ENCODE measurements around the gene MYPOP.

MYPOP gene

DNA sequence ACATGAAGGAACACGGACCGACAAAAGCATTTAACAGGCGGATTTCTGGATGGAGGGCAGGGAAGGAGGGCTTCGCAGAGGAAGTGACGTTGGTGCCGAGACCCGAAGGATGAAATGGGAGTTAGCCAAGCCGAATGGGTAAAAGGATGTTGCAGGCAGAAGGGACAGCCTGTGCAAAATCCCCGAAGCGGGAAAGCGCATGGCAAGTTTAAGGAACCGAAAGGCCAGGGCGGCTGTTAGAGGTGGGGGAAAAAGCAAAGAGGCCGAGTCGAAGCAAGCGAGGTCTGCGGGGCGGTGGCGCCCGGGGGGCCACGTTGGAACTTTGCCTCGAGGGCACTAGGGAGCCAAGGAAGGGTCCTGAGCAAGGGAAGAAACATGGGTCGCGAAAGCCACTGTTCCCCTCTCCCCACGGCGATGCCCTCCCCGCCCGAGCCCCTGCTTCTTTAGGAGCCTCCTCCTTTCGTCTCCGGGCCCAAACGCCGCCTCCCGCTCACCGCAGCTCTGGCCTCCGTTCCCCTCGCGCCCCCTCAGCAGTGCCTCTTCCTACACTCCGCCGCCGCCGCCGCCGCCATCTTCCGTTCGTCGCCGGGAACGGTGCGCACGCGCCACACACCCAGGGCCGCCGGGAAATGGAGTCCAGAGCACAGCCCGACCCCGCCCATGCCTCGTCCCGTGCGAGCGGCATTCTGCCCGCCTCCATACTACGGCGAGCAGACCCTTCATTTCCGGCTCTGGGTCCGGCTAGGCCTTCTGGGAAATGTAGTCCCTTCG, 39.7 kb downstream of the MYPOP start, which contains the start of gene SYMPK:
Gene SYMPK, minus strand, starts transcription at position 584 of the 771 bp plus-strand sequence. CDS start 8,652 bp downstream, outside the sequence.
- DNase-seq: peak; percentile 98

DNA sequence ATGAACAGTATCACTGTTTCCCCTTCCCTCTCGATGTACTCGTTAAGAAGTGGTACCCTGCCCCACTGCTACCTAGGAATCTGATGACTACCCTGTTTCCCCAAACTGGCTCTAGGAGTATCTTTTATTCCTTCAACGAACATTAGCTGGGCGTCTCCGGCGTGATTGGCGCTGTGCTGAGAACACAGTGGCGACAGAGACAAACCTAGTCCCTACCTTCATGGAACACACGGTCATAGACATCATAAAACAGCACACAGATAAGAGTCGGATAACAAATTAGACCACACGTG, 40.2 kb downstream of the MYPOP start:
- DNase-seq: no peak

DNA sequence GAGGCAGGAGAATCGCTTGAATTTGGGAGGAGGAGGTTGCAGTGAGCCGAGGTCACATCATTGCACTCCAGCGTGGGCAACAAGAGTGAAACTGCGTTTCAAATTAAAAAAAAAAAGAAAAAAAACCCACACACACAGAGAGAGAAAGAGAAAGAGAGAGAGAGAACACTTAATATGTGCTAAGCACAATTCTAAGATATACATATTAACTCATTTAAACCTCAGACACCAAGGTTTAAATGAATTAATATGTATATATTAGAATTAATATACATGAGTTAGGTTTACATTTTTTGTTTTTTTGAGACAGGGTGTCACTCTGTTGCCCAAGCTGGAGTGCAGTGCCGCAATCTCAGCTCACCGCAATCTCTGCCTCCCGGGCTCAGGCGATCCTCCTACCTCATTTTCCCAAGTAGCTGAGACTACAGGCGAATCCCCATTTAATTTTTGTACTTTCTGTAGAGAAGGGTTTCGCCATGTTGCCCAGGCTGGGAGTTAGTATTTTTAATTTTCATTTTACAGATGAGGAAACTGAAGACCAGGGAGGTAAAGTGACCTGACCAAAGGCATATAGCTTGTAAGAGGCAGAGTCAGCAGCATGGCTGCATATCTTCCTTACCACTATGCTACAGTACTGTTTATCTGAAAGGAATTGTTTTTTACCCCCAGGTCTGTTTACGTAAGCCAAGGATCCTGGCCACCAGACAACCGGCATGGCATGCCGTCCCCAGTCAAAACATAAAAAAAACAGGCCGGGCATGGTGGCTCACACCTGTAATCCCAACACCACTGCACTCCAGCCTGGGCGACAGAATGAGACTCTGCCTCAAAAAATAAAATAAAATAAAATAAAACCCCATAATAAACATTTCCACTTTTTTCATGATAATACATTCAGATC, 41.8 kb downstream of the MYPOP start:
- no peak for DNase-seq

DNA sequence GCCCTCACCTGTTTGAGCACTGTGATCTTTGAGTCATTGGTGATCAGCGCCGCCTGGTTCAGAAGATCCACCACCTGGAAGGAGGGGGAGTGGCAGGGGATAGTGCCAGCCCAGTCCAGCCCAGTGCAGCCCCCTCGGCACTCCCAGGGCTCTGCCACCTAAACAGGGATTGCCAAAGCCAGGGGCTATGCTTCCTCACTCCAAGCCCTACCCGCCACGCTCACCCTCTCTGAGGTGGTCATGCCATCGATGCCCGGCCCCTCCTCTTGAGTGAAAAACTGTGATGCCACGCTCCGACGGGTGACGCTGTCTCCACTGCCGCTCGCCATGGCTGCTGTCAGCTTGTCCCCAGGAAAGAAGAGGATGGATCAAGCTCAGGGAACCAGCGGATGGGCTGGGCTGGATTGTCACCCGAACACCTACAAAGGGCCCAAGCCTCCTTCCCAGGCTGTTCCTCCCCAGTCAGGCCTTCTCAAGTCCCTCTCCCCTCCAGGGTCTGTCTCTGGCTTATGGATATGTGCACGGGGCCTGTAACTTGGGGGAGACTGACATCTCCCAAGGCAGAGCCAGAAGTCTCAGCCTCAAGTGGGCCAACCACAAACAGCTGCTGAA, 48.1 kb downstream of the MYPOP start:
- no peak for DNase-seq

DNA sequence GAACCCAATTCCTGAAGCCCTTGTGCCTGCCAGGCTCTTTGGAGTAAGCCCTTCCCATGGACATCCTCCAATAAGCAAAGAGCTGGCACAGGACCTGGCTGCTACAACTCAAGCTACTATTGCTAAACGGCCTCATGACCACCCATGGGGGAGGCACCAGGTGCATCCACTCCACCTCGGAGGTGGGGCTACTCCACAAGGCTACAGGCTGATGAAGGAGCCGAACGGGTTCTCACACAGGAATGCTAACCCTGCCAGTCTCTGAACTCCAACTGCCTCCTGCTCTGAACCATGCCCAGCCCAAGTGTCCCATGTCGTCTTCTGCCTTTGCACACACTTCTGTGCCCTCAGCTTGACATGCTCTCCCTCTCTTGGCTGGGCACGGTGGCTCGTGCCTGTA, 49.4 kb downstream of the MYPOP start:
- no peak for DNase-seq

DNA sequence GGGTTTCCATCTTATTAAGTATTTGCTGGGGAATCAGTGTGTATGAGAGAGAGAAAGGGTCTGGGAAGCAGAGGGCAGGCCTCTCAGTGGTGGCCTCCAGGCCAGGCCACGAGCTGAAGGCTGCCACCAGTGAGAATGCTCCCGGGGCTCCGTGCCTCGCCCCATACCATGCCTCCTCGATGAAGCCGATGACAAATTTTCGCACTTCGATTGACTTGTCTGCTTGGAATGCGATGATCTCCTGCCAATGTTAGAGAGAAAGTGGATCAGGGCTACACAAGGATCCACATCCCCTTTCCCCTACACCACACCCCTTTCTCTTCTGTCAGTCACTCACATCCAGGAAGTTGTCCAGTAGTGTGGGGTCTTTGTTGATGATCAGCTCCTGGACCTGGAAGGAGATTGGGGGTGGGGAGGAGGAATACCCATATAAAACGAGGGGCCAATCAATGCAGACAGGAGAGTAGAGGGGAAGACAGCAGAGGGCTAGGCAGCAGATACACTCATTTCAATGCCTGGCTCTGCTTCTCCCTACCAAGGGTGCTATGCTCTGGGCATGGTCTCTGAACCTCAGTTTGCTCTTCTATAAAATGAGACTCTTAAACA, 50.2 kb downstream of the MYPOP start:
- no peak for DNase-seq

DNA sequence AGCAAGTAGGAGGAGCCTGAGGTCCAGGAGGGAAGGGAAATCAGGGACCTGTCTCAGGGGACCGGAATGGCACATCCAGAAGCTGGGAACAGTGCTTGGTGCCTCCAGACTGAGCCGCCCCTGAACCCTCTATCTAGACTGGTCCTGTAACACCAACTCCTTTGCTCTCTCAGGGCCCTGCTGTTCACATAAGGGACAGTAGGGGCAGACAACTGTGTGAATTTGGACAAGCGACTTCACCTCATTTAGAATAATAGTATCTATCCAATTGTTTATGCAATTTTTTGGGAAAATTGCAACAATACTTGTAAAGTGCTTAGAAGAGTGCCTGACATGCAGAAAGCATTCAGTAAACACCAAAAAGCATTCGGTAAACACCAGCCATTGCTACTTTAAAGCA, 53.5 kb downstream of the MYPOP start:
- DNase-seq: no peak

DNA sequence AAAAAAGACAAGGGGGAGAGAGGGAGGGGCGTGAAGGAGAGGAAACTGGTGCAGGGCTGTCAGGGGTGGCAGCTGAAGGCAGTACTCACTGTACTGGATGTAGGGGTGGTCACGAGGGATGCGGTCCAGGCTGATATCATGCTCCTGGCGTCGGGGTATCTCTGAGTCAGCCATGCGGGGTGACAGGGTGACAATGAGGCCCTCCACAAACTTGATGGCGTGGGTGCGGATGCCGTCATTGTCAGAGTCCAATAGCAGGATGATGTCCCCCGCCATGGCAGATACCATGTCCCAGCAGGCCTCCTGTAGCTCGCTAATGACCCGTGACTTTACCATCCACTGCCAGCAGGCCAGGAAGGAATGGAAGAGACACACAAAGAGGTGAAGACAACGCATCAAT, 54.8 kb downstream of the MYPOP start:
- no peak for DNase-seq

DNA sequence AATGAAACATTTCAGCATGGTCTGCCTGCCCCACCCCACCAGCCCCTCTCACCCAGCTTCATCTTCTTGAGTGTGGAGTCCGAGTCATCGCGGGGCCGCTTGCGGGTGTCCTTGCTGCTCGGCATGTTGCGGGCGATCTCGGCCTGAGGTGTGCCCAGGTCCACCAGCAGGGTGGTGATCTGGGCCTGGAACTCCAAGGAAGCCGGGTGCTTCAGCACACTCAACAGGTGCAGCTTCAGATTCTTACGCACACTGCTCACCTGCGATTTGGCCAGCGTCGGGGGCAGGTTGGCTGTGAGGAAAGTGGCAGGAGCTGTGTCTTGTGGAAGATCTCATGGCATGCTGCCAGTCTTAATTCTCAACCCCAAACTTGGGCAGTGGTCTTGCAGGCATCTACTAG, 60.2 kb downstream of the MYPOP start:
- DNase-seq: no peak

Measured in NCI-H1694 treated with DMSO at 0.1 percent for 48 hours (cell line).